ENCODE measurements around the gene TCF25.

DNA sequence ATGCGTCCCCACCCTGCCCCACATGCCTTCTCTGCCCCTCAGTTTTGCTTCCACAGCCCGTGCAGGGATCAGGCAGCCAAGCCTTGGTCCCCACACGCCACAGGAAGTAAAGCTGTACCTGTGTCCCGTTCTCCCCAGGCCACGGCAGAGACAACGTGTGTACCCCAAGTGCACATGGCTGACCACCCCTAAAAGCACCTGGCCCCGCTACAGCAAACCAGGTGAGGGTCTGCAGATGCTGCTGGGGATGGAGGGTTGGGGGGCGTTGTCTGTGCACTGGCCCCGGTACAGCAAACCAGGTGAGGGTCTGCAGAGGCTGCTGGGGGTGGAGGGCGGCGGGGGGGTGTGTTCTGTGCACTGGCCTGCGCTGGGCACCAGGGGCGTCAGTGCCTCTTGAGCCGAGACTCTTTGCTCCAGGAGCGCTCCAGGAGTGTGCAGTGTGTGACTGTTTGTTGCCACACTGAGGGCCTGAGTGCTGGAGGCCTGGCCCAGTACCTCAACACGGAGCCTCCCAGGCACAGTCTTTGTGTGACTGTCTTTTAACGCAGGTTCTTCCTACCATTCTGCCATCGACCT lies 18.8 kb downstream of the TCF25 start:
- TF ChIP-seq, protein P1, sequence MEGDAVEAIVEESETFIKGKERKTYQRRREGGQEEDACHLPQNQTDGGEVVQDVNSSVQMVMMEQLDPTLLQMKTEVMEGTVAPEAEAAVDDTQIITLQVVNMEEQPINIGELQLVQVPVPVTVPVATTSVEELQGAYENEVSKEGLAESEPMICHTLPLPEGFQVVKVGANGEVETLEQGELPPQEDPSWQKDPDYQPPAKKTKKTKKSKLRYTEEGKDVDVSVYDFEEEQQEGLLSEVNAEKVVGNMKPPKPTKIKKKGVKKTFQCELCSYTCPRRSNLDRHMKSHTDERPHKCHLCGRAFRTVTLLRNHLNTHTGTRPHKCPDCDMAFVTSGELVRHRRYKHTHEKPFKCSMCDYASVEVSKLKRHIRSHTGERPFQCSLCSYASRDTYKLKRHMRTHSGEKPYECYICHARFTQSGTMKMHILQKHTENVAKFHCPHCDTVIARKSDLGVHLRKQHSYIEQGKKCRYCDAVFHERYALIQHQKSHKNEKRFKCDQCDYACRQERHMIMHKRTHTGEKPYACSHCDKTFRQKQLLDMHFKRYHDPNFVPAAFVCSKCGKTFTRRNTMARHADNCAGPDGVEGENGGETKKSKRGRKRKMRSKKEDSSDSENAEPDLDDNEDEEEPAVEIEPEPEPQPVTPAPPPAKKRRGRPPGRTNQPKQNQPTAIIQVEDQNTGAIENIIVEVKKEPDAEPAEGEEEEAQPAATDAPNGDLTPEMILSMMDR (IDR thresholded peaks at IDR 0.05), result no peak
- TF ChIP-seq POLR2A (IDR thresholded peaks at IDR 0.05), result no peak

All from body of pancreas (tissue), 4 donors.